NCI-H1048 (cell line): Measurements from ENCODE around the gene LVRN.

Source experiments
- DNase-seq: peaks from one replicate; lab custom pipeline; 2025; lab: John Stamatoyannopoulos, UW

LVRN gene

GRCh38 chr5:116023619-116024018 lies 61.3 kb downstream of the LVRN start:
- DNase-seq, result no peak

DNA sequence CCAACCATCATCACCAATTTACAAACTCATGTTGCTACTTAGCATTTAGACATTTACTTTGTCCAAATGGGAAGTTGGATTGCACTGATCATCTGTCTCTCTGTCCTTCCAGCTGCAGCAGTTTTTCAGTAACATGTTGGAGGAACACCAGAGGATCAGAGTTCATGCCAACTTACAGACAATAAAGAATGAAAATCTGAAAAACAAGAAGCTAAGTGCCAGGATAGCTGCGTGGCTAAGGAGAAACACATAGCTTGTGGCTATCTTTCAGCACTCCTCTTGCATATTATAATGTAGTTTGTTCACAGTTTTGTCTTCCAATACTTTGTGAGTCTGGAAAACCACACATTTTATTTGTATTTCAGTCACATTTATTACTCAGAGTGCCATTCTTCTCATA lies 63.6 kb downstream of the LVRN start:
- no peak for DNase-seq

DNA sequence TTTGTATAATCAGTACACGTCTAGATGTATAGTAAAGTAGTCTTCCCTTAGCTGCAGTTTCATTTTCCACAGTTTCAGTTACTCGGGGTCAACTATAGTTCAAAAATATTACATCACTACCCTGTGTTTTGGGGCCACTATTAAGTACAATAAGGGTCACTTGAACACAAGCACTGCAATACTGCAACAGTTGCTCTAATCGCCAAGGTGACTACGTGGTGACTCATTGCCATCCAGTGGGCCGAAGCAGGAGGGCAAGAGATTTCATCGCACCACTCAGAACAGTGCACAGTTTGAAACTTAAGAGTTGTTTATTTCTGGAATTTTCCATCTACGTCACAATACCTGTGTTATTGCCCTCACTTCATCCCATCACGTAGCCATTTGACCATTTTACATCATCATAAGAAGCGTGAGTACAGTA lies 69.8 kb downstream of the LVRN start, which contains the start of gene ARL14EPL:
ARL14EPL (plus strand) TSS at position 379 of the 424 bp plus-strand sequence. CDS start 18,994 bp downstream, outside the sequence.
- DNase-seq, result no peak

GRCh38 chr5:116032991-116033390 lies 70.7 kb downstream of the LVRN start:
- no peak for DNase-seq

DNA sequence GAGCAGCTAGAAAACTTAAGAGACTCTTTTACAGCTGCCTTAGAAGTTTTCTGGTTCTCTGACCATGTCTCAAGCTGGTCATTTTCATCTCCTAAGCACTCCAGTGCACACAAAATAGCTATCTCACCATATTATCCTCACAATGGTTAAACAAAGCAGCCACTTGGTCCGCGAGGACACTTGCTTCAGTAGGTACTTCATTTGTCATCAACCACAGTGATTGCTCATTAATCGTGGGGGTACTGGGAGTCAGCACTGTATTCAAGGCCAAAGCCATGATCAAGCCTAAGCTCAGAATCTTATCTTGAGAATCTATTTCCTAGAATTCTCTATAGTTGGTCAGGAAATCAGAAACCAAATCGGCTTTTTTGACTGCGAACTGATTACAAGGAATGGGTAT lies 72.8 kb downstream of the LVRN start:
- no peak for DNase-seq

GRCh38 chr5:116037236-116037822 lies 75.1 kb downstream of the LVRN start:
- DNase-seq, result no peak

- DNase-seq, result no peak
These were observed 76.5 kb downstream of the LVRN start for GRCh38 chr5:116038817-116039216.

DNA sequence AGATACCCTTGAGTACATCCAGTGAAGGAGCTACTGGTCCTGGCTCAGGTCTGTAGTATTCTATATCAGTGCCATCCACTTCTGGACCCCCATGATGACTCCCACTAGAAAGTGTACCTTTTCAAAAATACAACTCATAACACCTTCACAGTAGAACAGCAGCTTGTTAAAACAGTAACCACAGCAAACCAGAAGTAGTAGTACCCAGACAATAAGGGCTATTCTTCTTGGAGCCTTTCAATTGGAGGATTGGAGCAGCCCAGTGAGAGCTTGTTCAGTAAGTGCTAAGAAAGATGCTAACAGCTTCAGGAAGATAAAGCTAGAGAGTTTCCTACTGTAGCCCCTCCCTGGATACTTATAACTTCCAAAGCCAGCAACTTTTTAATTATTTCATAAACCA lies 80.1 kb downstream of the LVRN start:
- DNase-seq, result no peak

- no peak for DNase-seq
These were observed 81.8 kb downstream of the LVRN start for GRCh38 chr5:116044073-116044472.

GRCh38 chr5:116045821-116046220 lies 83.5 kb downstream of the LVRN start:
- no peak for DNase-seq

DNA sequence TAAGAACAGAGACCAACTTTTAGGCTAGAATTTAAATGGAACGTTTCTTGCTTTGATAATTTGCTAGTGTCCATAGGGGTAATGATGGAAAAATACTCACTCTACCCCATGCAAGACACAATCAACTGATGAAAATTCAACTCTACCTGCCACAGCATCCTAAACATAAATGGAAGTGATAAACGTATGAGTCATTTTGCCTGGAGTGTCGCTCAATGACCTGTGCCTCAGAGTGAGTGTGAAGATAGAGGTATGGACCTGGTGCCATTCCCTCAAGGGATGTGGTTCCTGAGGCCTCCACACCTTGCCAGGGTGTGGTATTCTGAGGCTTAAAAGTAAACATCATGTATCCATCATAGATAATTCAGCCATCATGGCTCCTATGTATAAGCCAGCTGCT lies 84.0 kb downstream of the LVRN start:
- DNase-seq, result no peak

- DNase-seq, result no peak
These were observed 84.5 kb downstream of the LVRN start for GRCh38 chr5:116046823-116047222.

DNA sequence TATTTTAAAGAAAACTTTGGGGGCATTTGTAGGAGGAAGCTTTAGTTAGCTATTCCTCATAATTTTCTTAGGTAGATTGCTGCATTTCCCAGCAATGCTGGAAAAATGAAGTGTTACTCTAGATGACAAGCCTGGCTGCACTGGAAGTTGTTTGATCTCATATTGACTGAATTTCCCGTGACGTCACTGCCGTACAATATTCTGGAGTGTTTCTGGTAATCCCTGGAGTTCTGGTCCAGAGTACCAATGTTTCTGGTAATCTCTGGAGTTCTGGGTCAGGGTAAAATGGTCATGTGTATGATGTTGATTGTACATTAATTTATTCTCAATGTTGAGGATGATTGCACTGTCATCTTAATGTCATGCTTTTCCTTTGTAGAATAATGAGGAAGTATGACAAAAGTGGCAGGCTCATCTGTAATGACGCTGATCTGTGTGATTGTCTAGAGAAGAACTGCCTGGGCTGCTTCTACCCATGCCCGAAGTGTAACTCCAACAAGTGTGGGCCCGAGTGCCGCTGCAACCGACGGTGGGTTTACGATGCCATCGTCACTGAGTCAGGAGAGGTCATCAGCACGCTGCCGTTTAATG lies 96.2 kb downstream of the LVRN start:
- no peak for DNase-seq

DNA sequence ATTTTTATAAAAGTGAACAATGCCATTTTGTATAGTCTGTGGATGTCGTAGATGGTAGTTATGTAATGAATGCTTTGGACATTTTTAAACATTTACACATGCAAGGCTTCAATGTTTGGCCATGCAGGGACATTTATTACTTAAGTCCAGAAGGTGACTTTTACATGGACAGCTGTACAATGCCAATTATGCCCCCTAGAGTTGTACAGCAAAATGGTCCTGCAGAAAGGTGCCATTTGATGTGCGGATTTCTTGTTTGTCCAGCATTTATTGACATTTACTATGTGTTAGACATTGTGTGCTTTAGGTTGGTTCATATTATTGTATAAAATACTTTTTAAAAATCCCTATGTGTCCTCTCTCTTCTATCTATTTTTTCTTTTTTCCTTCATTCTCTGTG lies 100.1 kb downstream of the LVRN start:
- DNase-seq, result no peak

GRCh38 chr5:116063950-116064349 lies 101.7 kb downstream of the LVRN start:
- DNase-seq, result no peak

GRCh38 chr5:116068028-116068632 lies 105.9 kb downstream of the LVRN start:
- DNase-seq, result no peak

DNA sequence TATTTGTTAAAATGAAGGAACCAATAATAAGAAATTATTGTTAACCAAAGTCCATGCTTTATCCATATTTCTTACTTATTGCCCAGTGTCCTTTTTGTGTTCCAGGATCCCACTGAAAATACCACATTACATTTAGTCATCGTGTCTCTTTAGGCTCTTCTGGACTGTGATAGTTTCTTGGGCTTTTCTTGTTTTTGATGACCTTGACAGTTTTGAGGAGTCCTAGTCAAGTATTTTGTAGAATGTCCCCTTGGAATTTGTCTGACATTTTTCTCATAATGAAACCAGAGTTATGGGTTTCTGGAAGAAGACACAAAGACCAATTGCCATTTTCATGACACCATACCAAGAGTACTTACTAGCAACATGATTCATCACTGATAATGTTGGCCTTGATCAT lies 108.9 kb downstream of the LVRN start:
- DNase-seq, result no peak

GRCh38 chr5:116075191-116075831 lies 113.0 kb downstream of the LVRN start:
- no peak for DNase-seq

- DNase-seq, result no peak
These were observed 114.2 kb downstream of the LVRN start for GRCh38 chr5:116076496-116076895.
